ENCODE data around the gene GNPDA1. TPM values are rescaled to one million over a fixed set of nuclear protein-coding genes. Genes with fewer than 3 reads are reported as not detected.
A peak's percentile ranks its signal among the peaks of the same experiment; 100 is the strongest.

GNPDA1 gene
- total RNA-seq, 1 experiment from 2014 or later, result 52.4 TPM

DNA sequence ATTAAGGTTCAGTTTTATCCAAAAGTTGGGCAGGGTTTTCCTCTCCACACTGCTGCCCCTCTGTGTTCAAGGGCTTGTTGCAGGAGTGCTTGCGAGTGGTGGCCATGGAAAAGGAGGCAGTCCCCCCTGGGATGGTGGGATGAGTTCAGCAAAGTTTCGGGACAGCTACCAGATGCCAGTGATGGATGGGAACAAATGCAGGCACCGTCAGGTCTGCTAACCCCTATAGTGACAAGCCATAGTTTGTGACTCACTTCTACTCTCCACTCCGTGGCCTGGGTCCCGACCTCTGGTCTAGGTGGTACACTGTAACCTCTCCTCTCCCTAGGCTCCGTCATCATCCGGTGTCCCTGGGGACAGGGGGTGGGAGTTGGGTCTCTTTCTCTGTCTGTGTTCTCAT, 47.8 kb downstream of the GNPDA1 start:
- Histone ChIP-seq H3K27ac (ENCODE audit: low read depth, low read length, poor library complexity, severe bottlenecking) (no peak overlapping the region), H3K27me3 (replicated peaks; ENCODE audit: insufficient read depth, low read depth, low read length, poor library complexity) (no peaks in the 10 kb centered on the region), H3K4me1 (ENCODE audit: insufficient read depth, low read length, poor library complexity, severe bottlenecking) (peaks cover 20% of the 10 kb centered on the region), H3K4me3 (ENCODE audit: low read depth, low read length, poor library complexity, severe bottlenecking) (no peak overlapping the region), H3K9me3 (ENCODE audit: low read depth, low read length, poor library complexity, severe bottlenecking) (no peaks in the 10 kb centered on the region), H3K36me3 (ENCODE audit: insufficient read depth, low read length, poor library complexity, severe bottlenecking) (no peaks in the 10 kb centered on the region)
- intact Hi-C loops (cut with micrococcal nuclease; ENCODE audit: unreplicated experiment), result no loop called here
- TF ChIP-seq, protein P1, sequence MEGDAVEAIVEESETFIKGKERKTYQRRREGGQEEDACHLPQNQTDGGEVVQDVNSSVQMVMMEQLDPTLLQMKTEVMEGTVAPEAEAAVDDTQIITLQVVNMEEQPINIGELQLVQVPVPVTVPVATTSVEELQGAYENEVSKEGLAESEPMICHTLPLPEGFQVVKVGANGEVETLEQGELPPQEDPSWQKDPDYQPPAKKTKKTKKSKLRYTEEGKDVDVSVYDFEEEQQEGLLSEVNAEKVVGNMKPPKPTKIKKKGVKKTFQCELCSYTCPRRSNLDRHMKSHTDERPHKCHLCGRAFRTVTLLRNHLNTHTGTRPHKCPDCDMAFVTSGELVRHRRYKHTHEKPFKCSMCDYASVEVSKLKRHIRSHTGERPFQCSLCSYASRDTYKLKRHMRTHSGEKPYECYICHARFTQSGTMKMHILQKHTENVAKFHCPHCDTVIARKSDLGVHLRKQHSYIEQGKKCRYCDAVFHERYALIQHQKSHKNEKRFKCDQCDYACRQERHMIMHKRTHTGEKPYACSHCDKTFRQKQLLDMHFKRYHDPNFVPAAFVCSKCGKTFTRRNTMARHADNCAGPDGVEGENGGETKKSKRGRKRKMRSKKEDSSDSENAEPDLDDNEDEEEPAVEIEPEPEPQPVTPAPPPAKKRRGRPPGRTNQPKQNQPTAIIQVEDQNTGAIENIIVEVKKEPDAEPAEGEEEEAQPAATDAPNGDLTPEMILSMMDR (conservative IDR thresholded peaks at IDR 0.05; ENCODE audit: low read depth, low read length), result no peak
- no peak for TF ChIP-seq EZH2 (IDR thresholded peaks at IDR 0.05; ENCODE audit: borderline replicate concordance, low read depth, low read length, poor library complexity, severe bottlenecking)
- CTCF ChIA-PET, result no interaction called here
- DNase-seq (ENCODE audit: low spot score), result no peak
- BruUV-seq (replicated peaks), result no TSS peak
- POLR2A ChIA-PET (ENCODE audit: low non-redundant PET), result no interaction called here

DNA sequence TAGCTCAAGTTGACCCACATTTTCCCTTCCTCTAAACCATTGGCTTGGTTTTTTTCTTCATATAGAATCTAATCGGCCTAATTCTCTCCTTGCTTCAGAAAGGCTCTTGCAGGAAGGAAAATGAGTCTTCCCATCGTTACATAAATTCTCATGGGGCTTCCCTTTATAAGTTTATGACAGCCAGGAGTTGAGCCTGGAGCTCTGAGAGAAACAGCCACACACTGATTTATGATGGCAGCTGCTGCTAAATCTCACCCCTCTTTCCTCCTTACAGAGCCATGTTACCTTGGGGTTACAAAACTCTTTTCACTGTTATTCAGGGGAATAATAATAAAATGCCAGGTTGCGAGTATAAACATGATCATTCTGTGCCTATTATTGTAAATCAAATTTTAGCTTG, 49.1 kb downstream of the GNPDA1 start:
- peak; percentile 26 for DNase-seq (ENCODE audit: low spot score)
- ChIA-PET CTCF (no interaction called here), POLR2A (ENCODE audit: low non-redundant PET) (interaction anchor here (0.6 kb wide), 1 partner anchor 721 kb away, joined by 3 read pairs; no protein-coding TSS in a partner anchor)
- Histone ChIP-seq H3K4me3 (ENCODE audit: low read depth, low read length, poor library complexity, severe bottlenecking) (no peak overlapping the region), H3K27ac (ENCODE audit: low read depth, low read length, poor library complexity, severe bottlenecking) (peak overlapping the region; percentile 33), H3K4me1 (ENCODE audit: insufficient read depth, low read length, poor library complexity, severe bottlenecking) (peaks cover 17% of the 10 kb centered on the region), H3K9me3 (ENCODE audit: low read depth, low read length, poor library complexity, severe bottlenecking) (no peaks in the 10 kb centered on the region), H3K27me3 (replicated peaks; ENCODE audit: insufficient read depth, low read depth, low read length, poor library complexity) (no peaks in the 10 kb centered on the region), H3K36me3 (ENCODE audit: insufficient read depth, low read length, poor library complexity, severe bottlenecking) (no peaks in the 10 kb centered on the region)
- TF ChIP-seq EZH2 (IDR thresholded peaks at IDR 0.05; ENCODE audit: borderline replicate concordance, low read depth, low read length, poor library complexity, severe bottlenecking), result no peak
- TF ChIP-seq, protein P1 (conservative IDR thresholded peaks at IDR 0.05; ENCODE audit: low read depth, low read length), result no peak
- intact Hi-C loops (cut with micrococcal nuclease; ENCODE audit: unreplicated experiment), result no loop called here
- BruUV-seq (replicated peaks), result no TSS peak

DNA sequence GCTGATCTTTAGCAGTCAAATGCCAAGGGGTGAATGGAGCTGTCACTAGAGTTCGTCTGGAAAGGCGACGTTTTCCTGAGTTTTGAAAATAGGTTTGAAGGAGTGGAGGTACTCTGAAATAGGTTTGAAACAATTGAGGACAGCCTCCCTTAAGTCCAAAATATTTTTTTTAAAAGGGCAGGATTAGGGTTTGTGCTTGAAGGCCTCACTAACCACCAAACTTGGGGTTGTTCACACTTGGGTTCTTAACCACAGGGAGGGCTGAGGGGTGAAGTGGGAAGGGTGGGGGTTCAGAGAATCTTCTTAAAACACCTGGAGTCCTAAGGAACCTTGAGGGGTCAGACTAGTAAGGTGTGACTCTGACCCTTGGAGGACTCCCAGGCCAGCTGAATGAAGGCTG, 51.4 kb downstream of the GNPDA1 start:
- Histone ChIP-seq H3K36me3 (ENCODE audit: insufficient read depth, low read length, poor library complexity, severe bottlenecking) (no peaks in the 10 kb centered on the region), H3K4me3 (ENCODE audit: low read depth, low read length, poor library complexity, severe bottlenecking) (no peak overlapping the region), H3K9me3 (ENCODE audit: low read depth, low read length, poor library complexity, severe bottlenecking) (no peaks in the 10 kb centered on the region), H3K27ac (ENCODE audit: low read depth, low read length, poor library complexity, severe bottlenecking) (no peak overlapping the region), H3K4me1 (ENCODE audit: insufficient read depth, low read length, poor library complexity, severe bottlenecking) (peaks cover 28% of the 10 kb centered on the region), H3K27me3 (replicated peaks; ENCODE audit: insufficient read depth, low read depth, low read length, poor library complexity) (no peaks in the 10 kb centered on the region)
- no TSS peak for BruUV-seq (replicated peaks)
- ChIA-PET CTCF (interaction anchor here (0.5 to 2.2 kb wide), 9 partner anchors 8 to 292 kb away, joined by 3 to 47 read pairs (median 4); partner anchors contain the start of genes PCDH1 and RNF14), POLR2A (ENCODE audit: low non-redundant PET) (interaction anchor here (0.7 kb wide), 1 partner anchor 157 kb away, joined by 3 read pairs; no protein-coding TSS in a partner anchor)
- intact Hi-C loops (cut with micrococcal nuclease; ENCODE audit: unreplicated experiment), result loop anchor here (2.0 kb wide), 2 partner anchors 73 to 297 kb away; no protein-coding TSS in a partner anchor
- DNase-seq (ENCODE audit: low spot score), result no peak
- TF ChIP-seq, protein P1 (conservative IDR thresholded peaks at IDR 0.05; ENCODE audit: low read depth, low read length), result no peak
- TF ChIP-seq EZH2 (IDR thresholded peaks at IDR 0.05; ENCODE audit: borderline replicate concordance, low read depth, low read length, poor library complexity, severe bottlenecking), result no peak
